ENCODE measurements around the gene DNAJC7. TPM values are rescaled to one million over a fixed set of nuclear protein-coding genes. Genes with fewer than 3 reads are reported as not detected.

The DNAJC7 gene
- total RNA-seq, 1 donor from 2014 or later = 57.6 TPM

- TF ChIP-seq CTCF (conservative IDR thresholded peaks at IDR 0.05; ENCODE audit: low read depth, low read length) = no peak
- DNase-seq (ENCODE audit: low read depth) = no peak
- no peak overlapping the region for H3K4me3 ChIP-seq (ENCODE audit: low read depth, low read length)
Measured at GRCh38 chr17:42028791-42029127, 11.5 kb upstream of the DNAJC7 start.

- no peak overlapping the region for H3K4me3 ChIP-seq (ENCODE audit: low read depth, low read length)
- no peak for DNase-seq (ENCODE audit: low read depth)
- peak; percentile 53 for TF ChIP-seq CTCF (conservative IDR thresholded peaks at IDR 0.05; ENCODE audit: low read depth, low read length)
Measured at GRCh38 chr17:42027961-42028790, 10.9 kb upstream of the DNAJC7 start.

GRCh38 chr17:42027590-42027889 lies 10.3 kb upstream of the DNAJC7 start:
- no peak for DNase-seq (ENCODE audit: low read depth)
- TF ChIP-seq CTCF (conservative IDR thresholded peaks at IDR 0.05; ENCODE audit: low read depth, low read length) = no peak
- no peak overlapping the region for H3K4me3 ChIP-seq (ENCODE audit: low read depth, low read length)

GRCh38 chr17:42026857-42027589 lies 9.8 kb upstream of the DNAJC7 start:
- no peak for DNase-seq (ENCODE audit: low read depth)
- TF ChIP-seq CTCF (conservative IDR thresholded peaks at IDR 0.05; ENCODE audit: low read depth, low read length) = no peak
- no peak overlapping the region for H3K4me3 ChIP-seq (ENCODE audit: low read depth, low read length)

GRCh38 chr17:42025936-42026335 lies 8.7 kb upstream of the DNAJC7 start:
- DNase-seq (ENCODE audit: low read depth) = no peak
- H3K4me3 ChIP-seq (ENCODE audit: low read depth, low read length) = no peak overlapping the region
- TF ChIP-seq CTCF (conservative IDR thresholded peaks at IDR 0.05; ENCODE audit: low read depth, low read length) = no peak

GRCh38 chr17:42025191-42025579 lies 7.9 kb upstream of the DNAJC7 start:
- no peak for DNase-seq (ENCODE audit: low read depth)
- TF ChIP-seq CTCF (conservative IDR thresholded peaks at IDR 0.05; ENCODE audit: low read depth, low read length) = no peak
- no peak overlapping the region for H3K4me3 ChIP-seq (ENCODE audit: low read depth, low read length)
